Measurements from ENCODE around the gene ZNF514. TPM values are rescaled to one million over a fixed set of nuclear protein-coding genes. Genes with fewer than 3 reads are reported as not detected.

Gene ZNF514
- total RNA-seq, 1 donor from 2014 or later: 5.2 TPM

DNA sequence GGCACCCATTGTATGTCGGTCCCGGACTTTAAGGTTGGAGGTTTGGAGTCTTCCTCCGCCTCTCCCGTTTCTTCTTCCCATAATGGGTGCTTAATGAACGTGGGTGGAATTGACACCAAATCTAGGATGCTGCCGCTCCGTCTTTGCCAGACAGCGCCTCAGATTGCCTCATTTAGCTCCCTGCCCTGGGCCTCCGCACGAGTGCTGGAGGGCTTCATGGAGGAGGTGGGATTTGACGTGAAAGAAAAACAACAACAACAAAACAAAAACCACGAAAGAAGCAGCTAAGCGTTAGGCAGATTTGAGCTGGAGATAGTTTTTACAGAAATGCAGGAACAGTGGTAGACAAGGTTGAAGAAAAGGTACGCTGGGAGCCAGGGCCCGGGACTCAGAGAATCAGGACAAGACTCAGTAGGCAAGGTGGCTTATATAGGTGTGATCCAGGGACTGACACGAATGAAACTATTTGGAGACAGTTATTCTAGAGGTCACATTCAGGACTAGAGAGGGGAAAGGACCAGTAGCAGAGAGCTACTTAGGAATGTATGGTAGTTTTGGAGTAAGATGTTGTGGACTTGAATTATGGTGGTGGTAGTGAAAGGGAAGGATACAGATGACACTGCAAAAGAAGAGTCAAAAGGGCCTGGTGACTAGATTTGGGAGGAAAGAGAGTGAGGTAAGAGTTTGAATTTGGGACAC, 6.6 kb upstream of the ZNF514 start:
- no peak for DNase-seq (ENCODE audit: low read depth)
- TF ChIP-seq, protein P1, sequence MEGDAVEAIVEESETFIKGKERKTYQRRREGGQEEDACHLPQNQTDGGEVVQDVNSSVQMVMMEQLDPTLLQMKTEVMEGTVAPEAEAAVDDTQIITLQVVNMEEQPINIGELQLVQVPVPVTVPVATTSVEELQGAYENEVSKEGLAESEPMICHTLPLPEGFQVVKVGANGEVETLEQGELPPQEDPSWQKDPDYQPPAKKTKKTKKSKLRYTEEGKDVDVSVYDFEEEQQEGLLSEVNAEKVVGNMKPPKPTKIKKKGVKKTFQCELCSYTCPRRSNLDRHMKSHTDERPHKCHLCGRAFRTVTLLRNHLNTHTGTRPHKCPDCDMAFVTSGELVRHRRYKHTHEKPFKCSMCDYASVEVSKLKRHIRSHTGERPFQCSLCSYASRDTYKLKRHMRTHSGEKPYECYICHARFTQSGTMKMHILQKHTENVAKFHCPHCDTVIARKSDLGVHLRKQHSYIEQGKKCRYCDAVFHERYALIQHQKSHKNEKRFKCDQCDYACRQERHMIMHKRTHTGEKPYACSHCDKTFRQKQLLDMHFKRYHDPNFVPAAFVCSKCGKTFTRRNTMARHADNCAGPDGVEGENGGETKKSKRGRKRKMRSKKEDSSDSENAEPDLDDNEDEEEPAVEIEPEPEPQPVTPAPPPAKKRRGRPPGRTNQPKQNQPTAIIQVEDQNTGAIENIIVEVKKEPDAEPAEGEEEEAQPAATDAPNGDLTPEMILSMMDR (conservative IDR thresholded peaks at IDR 0.05; ENCODE audit: low read depth, low read length): no peak
- H3K4me3 ChIP-seq (ENCODE audit: low read depth, low read length): peak overlapping the region; percentile 86

DNA sequence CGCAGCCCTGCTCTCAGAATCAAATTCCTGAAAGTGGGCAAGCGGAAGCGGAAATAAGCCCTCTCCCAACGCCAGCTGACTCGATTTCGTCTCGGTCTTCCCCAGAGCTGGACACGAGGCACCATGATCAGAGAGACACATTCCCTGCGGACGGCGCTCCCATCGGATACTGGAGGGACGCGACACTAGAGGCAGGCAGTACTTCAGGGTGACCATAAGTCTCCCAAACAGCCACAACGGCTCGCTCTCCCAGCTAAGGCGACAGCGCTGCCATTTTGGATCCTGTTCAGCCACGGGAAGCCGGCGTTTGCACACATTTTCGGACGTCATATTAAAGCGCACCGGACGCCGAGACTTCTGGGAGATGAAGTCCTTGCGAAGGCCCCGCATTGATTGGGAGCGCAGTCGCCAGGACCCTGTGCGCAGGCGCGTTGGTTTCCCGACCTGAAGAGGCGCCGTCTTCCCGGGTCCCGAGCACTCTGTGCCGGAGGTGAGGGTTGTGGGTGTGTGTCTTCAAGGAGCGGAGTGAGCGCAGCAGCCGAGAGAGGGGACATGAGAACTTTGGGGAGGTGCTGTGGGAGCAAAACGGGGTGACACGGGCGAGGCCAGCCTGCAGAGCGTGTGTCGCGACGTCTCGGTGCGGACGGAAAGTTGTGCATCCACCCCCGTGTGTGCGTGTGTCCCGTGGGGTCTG, 5.9 kb upstream of the ZNF514 start, which contains the start of gene ZNF2:
Gene ZNF2, plus strand, starts transcription at position 439 of the 694 bp plus-strand sequence. CDS start 10,418 bp downstream, outside the sequence.
- H3K4me3 ChIP-seq (ENCODE audit: low read depth, low read length): peak within 1 kb of the TSS; percentile 86
- TF ChIP-seq, protein P1 (conservative IDR thresholded peaks at IDR 0.05; ENCODE audit: low read depth, low read length): no peak
- DNase-seq (ENCODE audit: low read depth): peak; percentile 85

DNA sequence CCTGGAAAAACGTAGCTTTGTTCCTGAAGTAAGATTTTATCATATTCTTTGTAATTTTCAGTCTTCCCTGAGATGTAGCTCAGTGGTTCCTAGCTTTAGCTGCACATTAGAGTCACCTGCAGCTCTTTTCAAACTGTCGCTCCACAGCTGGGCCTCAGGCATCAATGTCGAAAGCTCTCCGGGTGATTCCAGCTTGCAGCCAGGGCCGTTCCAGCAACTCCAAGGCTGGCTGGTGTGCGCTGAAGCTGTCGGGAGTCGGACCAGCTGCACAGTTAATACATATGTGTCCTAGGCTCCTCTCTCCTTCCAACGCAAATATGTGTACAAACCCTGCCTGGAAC, 5.4 kb upstream of the ZNF514 start:
- DNase-seq (ENCODE audit: low read depth): no peak
- TF ChIP-seq, protein P1 (conservative IDR thresholded peaks at IDR 0.05; ENCODE audit: low read depth, low read length): no peak
- H3K4me3 ChIP-seq (ENCODE audit: low read depth, low read length): peak overlapping the region; percentile 86

DNA sequence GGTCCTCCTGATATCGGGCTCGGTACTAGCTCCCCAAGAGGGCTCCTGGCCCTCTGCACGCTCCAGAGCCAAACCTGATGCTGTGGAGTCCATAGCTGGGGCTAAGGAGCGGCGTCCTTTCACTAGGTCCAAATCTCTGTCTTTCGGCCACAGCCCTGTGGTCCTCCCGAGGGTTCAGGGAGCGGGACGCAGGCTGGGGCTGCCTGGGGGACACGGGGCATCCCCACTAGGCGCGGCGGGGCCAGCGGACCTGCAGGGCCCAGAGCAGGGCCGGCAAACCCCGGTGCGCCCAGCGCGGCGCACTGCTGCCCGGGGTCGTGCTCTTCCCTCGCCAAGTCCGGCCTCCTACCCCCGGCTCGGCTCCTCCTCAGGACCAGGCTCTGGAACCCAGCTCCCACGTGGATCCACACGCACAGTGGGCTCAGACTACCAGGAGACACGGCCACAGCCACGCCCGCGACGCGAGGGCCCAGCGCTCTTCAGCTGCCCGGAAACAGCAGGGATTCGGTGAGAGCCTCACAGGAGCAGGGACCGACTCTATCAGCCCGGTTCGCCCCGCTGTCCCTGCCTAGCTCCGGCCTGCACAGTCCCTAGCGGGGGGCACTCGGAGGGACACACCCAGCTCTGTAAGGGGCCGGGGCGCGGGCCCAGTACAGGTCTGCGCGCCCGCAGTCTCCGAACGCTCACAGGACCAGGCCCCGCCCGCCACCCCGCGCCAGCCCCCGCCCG, 593 bp downstream of the ZNF514 start:
- DNase-seq (ENCODE audit: low read depth): no peak
- TF ChIP-seq, protein P1 (conservative IDR thresholded peaks at IDR 0.05; ENCODE audit: low read depth, low read length): no peak
- H3K4me3 ChIP-seq (ENCODE audit: low read depth, low read length): peak overlapping the region; percentile 68

DNA sequence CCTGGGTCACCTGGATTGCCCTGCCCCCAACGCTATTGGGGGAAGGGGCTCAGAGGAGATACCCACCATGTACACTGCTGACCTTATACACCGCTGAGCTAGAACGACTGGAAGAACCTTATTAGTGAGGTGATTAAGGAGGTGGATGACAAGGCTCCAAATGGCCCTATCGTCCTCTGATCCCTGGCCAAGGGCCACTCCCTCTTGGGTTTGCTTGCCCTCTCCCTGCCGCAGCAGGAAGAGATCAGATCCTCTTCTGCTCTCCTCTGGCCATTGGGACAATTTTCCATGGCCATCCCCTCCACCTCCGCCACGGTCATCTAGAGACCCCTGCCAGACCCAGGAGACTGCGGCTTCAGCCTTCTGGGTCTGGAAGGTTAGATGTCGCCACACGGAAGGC, 1.2 kb downstream of the ZNF514 start:
- DNase-seq (ENCODE audit: low read depth): no peak
- TF ChIP-seq, protein P1 (conservative IDR thresholded peaks at IDR 0.05; ENCODE audit: low read depth, low read length): no peak

DNA sequence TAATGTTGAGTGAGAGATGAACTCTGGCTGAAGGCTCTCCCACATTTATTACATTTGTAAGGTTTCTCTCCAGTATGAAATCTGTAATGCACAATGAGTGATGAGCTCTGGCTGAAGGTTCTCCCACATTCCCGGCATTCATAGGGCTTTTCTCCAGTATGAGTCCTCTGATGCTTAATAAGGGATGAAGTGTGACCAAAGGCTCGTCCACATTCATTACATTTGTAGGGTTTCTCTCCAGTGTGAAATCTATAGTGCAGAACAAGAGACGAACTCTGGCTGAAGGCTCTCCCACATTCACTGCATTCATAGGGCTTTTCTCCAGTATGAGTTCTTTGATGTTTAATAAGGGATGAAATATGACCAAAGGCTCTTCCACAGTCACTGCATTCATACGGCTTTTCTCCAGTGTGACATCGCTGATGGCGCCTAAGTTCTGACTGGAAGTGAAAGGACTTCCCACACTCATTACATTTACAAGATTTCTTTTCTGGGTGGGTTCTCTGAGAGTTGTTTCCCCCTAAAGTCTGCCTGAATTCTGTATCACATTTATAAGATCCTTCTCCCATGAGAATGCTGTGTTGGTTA, 10.2 kb downstream of the ZNF514 start:
- no peak overlapping the region for H3K4me3 ChIP-seq (ENCODE audit: low read depth, low read length)
- no peak for DNase-seq (ENCODE audit: low read depth)
- TF ChIP-seq, protein P1 (conservative IDR thresholded peaks at IDR 0.05; ENCODE audit: low read depth, low read length): no peak

More for the DNA sequence above, 1.2 kb downstream of the ZNF514 start:
- H3K4me3 ChIP-seq (ENCODE audit: low read depth, low read length): peak overlapping the region; percentile 68

Data from epithelial cell of proximal tubule (primary cell).